HFF-Myc (cell line): Measurements from ENCODE around the gene SCUBE1.

Experiments used
- DNase-seq: peaks from one replicate; pipeline ENCODE4 v3.0.0-alpha.2; 2011; ENCODE audit warnings: low read depth; ENCODE audit errors: extremely low read depth
- H3K4me3 ChIP-seq: replicated peaks from 2 replicates; pipeline ENCODE4 v1.5.1; 2011; ENCODE audit warnings: low read depth, mild to moderate bottlenecking, control low read depth, low read length
- TF ChIP-seq, protein P1 (sequence below): IDR thresholded peaks from 2 replicates; pipeline ENCODE4 v1.5.1; 2012; ENCODE audit warnings: mild to moderate bottlenecking, low read depth, low read length, control low read depth; ENCODE audit errors: missing control alignments

SCUBE1 gene

DNA sequence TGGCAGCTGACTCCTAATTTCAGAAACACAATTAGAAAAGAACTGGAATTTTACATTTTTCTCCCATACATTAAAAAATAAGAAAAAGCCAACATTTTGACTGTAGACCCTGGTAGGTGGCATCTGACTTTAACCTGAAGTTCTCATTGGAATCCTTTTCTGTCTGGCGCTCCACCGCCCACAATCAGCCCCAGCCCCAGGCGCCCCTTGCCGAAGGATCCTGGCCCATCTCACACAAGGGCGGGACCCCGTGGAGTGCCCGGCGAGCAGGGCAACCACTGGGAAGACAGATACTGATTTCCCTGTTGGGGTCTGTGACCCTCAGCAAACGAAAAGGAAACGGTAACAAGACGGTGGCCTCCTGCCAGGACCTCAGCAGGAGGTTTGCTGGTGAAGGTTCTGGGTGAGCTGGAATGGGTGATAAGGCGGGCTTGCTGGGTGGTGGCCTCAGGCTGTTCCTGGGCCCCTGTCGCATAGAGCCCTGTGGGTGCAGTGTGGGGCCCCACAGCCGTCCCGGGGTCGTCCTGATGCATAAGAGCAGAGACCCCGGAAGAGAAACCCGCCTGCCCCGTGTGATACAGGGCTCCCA, 176.1 kb downstream of the SCUBE1 start:
- TF ChIP-seq, protein P1, sequence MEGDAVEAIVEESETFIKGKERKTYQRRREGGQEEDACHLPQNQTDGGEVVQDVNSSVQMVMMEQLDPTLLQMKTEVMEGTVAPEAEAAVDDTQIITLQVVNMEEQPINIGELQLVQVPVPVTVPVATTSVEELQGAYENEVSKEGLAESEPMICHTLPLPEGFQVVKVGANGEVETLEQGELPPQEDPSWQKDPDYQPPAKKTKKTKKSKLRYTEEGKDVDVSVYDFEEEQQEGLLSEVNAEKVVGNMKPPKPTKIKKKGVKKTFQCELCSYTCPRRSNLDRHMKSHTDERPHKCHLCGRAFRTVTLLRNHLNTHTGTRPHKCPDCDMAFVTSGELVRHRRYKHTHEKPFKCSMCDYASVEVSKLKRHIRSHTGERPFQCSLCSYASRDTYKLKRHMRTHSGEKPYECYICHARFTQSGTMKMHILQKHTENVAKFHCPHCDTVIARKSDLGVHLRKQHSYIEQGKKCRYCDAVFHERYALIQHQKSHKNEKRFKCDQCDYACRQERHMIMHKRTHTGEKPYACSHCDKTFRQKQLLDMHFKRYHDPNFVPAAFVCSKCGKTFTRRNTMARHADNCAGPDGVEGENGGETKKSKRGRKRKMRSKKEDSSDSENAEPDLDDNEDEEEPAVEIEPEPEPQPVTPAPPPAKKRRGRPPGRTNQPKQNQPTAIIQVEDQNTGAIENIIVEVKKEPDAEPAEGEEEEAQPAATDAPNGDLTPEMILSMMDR = no peak
- no peak overlapping the region for H3K4me3 ChIP-seq
- no peak for DNase-seq

DNA sequence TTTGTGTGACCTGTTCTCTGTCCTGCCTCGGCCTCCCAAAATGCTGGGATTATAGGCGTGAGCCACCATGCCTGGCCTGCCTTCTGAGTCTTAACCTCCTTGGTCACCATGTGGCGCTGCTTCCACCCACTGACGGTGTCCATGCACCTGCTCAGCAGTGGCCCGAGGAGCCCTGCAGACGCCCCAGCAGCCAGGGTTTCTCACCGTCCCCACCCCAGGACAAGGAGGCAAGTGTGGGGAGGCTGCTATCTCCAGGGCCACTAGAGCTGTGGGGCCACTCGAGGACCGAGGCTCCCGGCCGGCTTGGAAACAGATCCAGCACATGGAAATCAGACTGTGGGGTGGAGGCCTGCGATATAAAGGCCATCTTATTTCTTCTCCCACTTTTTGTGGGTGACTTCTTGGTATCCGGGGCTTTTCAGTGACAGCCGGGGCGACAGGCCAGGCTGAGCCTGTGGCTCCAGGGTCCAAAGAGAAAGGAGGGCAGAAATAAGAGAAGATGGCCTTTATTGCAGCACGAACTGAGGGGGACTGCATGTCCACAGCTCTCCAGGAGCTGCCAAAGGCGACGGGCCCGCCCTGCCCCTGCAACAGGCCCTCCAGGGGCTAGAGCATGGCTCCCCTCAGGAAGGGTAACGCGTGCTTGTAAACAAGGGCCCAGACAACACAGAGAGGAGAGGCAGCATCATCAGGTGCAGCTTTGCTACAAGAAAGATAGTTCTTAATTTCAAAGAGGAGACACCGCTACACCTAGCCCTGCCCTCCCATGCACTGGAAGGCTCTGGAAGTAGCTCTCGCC, 176.8 kb downstream of the SCUBE1 start:
- no peak for DNase-seq
- TF ChIP-seq, protein P1 = no peak
- H3K4me3 ChIP-seq = no peak overlapping the region

DNA sequence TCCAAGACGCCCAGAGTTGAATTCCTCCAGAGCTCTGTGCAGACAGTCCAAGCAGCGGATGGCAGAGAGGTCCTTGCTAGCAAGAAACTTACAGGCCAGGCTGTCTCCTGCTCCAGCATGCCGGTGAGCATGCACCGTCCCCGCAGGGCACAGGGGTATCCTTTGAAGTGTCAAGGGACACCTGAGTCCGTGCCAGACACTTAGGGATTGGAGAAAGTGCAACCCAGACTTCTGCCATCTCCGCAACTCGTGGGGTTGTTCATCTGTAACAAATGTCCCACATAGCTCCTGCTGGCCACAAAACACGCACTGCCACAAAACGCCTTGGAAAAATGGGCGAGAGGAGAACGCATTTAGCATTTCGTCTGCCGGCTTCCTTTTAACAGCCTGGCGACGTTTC, 178.5 kb downstream of the SCUBE1 start:
- TF ChIP-seq, protein P1 = no peak
- no peak for DNase-seq
- H3K4me3 ChIP-seq = no peak overlapping the region

DNA sequence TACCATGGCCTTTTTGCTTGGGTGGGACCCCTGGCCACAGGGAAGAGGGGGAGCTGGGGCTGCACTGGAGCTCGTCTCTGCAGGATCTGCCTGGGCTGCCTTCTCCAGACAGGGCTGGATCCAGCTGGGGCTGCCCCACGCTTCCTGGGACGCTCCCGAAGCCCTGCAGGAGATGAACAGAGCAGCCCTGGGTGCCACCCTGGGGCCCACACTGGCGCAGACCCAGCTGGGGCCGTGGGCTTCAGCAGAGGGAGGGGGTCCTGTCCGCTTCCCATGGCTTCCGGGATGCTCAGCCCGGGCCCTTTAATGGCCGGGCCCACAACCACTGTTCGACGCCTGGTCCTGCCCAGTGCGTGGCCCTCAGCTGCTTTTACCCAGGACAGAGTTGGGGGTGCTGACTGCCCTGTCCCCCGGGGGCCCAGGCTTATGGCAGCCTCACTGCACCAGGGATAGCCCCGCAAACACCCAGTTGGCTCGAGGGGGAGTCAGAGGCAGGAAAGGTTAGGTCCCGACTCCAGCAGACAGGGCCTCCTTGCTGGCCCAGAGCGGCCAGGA, 179.9 kb downstream of the SCUBE1 start:
- no peak for DNase-seq
- no peak overlapping the region for H3K4me3 ChIP-seq
- TF ChIP-seq, protein P1 = no peak

DNA sequence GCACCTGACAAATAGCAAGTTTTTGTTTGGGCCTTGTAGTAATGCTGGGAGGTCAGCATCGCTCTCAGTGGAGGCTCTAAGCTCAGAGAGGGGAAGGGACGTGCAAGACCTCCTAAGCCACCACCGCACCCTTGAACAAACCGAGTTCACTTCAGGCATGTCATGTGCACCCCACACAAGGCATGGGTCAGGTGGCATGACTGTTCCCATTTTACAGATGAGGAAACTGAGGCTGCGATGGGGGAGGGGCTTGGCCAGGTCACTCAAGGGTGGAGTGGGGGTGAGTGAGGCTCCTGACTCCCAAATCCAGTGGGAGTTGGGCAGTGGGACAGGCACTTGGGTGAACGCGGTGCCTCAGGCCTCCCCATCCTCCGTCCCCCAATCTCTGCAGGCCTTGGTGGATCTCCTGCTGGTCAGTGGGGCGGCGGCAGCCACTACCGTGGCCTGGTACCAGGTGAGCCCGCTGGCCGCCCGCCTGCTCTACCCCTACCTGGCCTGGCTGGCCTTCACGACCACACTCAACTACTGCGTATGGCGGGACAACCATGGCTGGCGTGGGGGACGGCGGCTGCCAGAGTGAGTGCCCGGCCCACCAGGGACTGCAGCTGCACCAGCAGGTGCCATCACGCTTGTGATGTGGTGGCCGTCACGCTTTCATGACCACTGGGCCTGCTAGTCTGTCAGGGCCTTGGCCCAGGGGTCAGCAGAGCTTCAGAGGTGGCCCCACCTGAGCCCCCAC, 180.6 kb downstream of the SCUBE1 start:
- H3K4me3 ChIP-seq = no peak overlapping the region
- DNase-seq = no peak
- TF ChIP-seq, protein P1 = no peak

DNA sequence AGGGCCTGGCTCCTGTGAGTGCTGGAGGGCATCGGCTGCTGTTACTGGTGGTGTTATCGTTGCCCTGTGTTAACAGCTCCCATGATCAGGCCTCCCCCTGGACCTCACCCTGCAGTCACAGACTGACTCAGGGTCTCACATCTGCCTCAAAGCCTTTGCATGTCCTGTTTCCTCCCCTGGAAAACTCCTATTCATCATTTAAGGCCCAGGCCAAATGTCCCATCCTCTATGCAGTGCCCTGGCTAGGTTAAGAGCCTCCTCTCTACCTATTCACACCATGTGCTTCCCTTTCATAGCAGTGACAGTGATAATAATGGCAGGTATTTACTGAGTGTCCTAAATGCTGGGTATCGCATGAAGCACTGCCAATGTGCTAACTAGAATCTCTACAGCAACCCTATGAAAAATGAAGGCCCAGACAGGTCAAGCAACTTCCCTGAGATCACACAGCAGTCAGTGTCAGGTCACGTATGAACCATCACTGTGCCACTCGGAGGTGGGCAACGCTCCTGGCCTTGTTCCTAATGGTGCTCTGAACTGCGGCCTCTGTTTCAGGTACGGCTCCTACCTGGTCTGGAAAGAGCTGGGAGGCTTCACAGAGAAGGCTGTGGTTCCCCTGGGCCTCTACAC, 182.6 kb downstream of the SCUBE1 start:
- no peak overlapping the region for H3K4me3 ChIP-seq
- no peak for DNase-seq
- TF ChIP-seq, protein P1 = no peak
